HG03575 (cell line): ENCODE measurements around the gene CHURC1.

Experiments used
- ATAC-seq: cut with Tn5 transposase; IDR thresholded peaks from one replicate; pipeline ENCODE4 v1.9.1; 2021; ENCODE audit not compliant: unreplicated experiment, insufficient number of reproducible peaks, low FRiP score; ENCODE audit errors: extremely low read depth

CHURC1 gene

GRCh38 chr14:64934338-64934929 lies 20.2 kb downstream of the CHURC1 start:
- ATAC-seq: no peak

- ATAC-seq: no peak
These were observed 21.3 kb downstream of the CHURC1 start for GRCh38 chr14:64935508-64935907.

DNA sequence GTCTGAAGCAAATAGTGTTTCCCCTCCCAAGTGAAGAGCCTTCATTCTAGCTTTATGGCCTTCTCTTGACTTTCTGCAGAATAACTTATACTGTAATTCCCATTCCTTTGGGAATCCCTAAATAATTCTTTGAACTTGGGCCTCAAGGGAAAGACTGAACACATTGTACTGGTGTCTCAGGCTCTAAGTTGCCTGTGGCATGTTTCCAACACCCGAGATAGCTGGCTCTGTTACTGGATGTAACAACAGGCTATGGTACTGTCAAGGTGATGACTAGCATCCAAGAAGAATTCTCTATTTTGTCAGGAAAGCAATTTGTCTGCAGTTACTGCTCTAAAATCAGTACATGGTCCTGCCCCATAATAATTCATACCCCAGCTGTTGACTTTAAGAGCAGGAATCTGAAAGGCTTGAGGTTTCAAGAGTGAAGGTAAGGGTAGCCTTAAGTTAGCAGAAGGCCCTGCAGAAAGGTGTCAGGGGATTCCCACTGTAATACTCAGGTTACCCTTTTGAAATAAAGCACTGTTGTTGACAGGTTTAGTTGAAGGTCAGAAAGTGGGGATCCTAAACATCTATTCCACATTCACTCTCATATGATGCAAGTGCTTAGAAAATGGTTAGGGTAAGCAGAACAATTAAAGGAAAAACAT lies 23.0 kb downstream of the CHURC1 start:
- no peak for ATAC-seq

GRCh38 chr14:64937821-64938193 lies 23.6 kb downstream of the CHURC1 start:
- no peak for ATAC-seq

DNA sequence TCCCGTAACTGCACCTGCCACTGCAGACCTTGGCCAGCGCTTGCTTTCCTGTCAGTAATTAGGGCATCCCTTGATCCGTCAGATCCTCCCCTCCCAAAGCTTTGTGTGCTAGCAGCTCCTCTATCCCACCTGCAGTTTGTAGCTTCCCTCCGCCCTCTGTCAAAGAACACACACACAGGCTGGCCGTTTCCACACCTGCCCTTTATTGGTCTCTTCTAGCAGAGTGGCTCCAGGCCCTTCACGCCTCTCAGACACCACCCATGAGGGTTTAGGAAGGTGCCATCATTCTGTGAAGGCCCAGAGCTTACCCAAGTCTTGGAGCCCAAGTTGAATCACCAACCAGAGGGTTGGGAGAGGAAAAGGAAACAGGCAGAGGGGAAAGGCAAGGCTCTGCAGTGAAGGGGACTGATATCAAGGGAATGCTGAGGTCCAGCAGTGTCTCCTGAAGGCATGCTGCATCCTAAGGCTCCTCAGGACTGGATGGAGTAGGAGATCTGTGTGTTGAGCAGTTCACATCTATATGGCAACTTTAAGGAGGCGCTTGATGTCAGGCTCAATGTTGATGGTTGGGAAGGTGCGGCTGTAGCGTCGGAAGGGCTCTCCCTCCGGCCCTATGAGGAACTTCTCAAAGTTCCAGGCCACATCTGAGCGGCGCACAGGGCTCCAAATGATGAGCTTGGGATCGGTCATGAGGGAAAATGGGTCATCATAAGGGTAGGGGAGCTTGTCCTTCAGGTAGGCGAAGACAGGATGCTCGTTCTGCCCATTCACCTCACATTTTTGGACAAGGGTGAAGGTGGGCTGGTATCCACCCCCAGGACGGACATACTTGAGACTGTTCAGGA lies 24.9 kb downstream of the CHURC1 start:
- no peak for ATAC-seq

GRCh38 chr14:64939817-64940190 lies 25.5 kb downstream of the CHURC1 start:
- ATAC-seq: no peak

GRCh38 chr14:64940336-64940910 lies 26.2 kb downstream of the CHURC1 start:
- no peak for ATAC-seq

GRCh38 chr14:64942531-64943111 lies 28.4 kb downstream of the CHURC1 start, which contains the start of gene GPX2:
Gene GPX2, minus strand, starts transcription at chr14:64942745. Its CDS starts 19 bp downstream, at chr14:64942726.
- ATAC-seq: no peak

DNA sequence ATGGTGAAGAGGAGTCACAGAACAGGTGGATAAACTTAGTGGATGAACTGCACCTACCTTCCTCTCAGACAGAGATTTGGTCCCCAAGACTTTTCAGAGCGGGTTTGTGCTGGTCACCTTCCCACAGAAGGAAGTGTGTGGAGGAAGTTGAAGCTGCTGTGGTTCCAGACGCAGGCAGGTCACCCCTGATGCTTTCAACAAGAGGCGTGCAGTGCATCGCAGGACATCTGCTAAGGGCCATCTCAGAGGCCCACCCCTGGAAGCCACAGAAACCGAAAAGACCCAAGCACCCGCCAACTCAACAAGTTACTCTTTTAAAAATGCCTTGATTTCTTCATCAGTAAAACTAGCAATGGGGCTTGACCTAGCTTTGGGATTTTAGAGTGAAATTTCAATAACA lies 29.3 kb downstream of the CHURC1 start:
- ATAC-seq: no peak

DNA sequence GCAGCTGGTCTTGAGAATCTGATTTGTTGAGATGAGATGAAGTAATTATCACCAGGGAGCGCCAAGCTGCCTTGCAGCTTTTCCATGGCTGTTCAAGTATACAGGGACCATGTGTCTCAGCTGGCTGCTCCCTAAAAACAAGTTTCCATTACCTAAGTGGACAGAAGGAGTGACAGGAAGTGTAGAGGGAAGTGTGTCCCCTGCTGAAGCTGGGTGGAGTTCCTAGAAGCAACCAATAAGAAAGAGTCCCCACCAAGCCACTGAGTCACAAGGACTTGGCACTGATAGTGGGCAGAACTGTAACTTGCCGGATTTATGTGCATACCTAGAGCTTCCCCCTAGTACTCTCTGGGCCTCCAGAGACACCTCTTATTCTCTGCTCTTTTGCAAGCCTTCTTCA lies 29.8 kb downstream of the CHURC1 start:
- ATAC-seq: no peak

DNA sequence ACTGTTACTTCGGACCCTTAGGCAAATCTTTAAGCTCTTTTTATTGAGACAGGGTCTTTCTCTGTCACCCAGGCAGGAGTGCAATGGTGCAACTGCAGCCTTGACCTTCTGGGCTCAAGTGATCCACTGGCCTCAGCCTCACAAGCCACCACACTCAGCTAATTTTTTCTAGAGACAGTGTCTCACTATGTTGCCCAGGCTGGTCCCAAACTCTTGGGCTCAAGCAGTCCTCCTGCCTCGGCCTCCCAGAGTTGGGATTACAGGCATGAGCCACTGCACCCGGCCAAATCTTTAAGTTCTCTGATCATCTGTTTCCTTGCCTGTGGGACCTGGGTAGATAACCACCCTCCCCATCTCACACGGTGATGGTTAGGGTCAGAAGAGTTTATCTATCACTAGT lies 30.6 kb downstream of the CHURC1 start:
- ATAC-seq: no peak

DNA sequence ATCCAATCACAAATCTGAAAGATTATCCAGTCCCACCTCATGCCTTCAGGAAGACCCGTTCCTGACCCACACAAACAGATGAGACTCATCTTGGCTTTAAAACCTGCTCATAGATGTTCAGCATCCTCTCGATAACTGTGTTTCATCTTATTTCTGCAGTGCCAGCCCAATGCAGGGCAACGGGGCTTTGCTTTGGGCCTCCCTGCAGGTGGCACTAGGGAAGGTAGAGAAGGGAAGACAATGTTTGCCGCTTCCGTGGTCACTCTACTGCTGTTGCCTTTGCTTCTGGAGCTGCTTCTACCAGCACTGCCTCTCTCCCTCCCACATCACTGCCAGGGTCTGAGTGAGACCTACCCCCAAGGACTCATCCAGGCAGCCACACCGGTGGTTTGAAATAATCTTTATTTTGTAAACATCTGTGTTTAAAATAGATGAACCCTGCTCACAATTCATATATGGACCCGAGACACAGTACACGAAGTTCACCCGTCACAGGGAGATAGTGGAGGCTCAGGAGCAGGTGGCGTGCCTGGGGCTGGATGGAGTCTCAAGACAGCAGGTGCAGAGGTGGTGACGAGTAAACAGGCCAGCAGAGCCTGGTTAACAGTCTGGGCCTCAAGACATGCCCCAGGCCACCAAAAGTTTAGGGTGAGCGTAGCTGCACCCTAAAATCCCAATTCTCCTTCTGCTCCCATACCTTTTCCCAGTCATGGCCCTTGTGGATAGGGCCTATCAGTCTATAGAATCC lies 31.4 kb downstream of the CHURC1 start:
- ATAC-seq: no peak

DNA sequence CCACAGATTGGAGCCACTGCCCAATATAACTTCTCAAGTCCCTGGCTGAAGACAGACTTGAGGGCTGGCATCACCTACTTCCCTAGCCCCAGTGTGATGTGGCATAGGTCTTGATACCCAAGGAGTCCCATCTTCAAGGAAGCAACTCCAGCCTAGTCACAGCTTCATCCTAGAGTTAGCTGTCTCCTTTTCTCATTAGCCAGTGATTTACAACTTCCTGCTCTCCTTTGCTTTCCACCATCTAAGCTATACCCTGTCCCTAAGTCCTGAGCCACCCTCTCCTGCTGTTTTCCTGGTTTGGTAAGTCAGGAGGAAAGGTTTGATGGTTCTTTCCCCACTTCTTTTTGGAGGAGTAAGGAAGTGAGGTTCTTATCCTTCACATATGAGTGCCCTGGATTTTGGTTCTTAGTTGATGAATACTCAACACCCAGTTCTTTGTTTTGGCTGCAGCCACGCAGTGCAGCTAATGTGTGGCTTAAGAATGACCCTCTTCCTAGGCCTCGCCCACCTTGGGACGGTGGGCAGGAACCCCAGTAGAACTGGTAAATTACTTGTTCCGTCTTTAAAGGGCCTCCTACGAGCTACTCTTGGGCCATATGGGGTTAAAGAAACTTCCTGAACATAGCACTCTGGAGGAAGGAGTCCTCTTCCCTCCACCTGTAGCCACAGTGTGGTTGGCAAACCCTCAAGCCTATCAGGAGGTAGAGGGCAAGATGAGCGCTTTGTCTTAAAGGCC lies 32.2 kb downstream of the CHURC1 start:
- no peak for ATAC-seq

DNA sequence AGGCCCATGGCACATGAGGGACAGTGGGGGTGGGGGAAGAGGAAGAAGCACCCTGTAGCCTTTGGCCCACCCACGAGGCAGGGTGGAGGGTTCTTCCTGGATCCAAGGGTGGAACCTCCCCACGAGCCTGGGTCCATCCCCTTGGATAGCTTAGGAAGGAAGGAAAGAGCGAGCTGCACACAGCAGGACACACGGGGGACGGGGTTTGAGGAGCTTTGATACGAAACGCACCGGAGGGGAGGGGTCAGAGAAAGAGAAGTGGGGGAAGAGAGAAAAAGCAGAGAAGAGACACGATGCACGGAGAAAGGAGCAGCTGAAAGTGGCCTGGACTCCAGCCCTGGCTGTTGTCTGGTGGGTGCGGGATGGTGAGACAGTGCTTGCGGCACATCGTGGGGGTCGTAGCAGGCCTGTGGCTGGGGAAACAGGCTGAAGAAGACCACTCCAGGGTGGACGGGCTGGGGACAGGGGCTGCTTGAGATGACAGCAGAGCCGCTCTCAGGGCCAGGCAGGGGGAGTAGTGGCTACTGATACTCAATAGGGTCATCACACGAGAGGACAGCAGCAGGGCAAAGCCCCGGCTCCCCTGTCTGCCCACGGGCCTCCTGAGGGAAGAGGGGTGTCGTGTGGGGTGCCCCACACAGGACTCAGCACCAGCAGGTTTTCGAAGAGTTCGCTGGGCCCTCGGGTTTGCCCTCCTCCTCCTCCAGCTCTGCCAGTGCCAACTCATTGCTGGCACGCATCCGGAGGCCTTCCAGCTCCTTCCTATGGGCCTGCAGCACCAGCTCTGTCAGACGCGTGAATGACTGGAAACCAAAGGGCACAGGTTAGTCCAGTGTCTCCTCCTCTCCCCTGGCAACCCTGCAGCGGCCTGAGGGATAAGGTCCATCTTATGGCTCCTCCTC lies 33.7 kb downstream of the CHURC1 start:
- ATAC-seq: no peak

DNA sequence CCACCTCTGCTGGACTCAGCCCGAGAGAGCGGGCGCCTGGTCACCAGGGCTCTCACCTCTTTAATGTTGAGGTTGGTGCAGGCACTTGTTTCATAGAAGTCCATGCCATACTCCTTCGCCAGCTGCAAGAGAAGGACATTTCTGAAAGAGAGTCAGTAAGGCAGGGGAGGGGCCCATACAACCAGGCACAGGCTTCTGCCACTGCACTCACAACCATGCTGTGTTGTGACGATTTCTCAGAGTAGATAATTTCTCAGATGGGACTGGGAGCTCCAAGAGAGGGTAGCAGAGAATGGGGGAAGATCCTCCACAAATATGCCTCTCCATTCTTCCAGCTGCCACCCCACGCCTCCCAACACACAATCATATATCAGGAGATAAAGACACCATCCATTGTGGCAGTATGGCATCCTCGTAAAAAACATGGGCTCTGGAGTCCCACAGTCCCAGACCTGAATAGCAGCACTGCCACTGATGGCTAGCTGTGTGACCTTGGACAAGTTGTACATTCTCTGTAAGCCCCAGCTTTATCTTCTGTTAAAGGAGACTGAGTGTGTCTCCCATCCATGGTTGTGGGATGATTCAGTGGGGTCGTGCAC lies 34.5 kb downstream of the CHURC1 start:
- ATAC-seq: no peak

- no peak for ATAC-seq
These were observed 36.6 kb downstream of the CHURC1 start for GRCh38 chr14:64950889-64951288.

- no peak for ATAC-seq
These were observed 37.0 kb downstream of the CHURC1 start for GRCh38 chr14:64951291-64951690.
